Glutamatergic neuron (in vitro differentiated cells): Measurements from ENCODE around the gene PPP1R15B. TPM values are rescaled to one million over a fixed set of nuclear protein-coding genes. Genes with fewer than 3 reads are reported as not detected.
A peak's percentile ranks its signal among the peaks of the same experiment; 100 is the strongest.

ENCODE experiments used
- DNase-seq: peaks from one replicate; pipeline ENCODE4 v3.0.0; 2022
- H3K27ac Mint-ChIP-seq: one replicate; pipeline ENCODE4 v1.8.0; 2020; ENCODE audit warnings: mild to moderate bottlenecking, mixed read lengths, inconsistent platforms; ENCODE audit not compliant: unreplicated experiment
- H3K27me3 Mint-ChIP-seq: one replicate; pipeline ENCODE4 v1.8.0; 2020; ENCODE audit warnings: mild to moderate bottlenecking, moderate library complexity, mixed read lengths, inconsistent platforms; ENCODE audit not compliant: unreplicated experiment
- H3K36me3 Mint-ChIP-seq: one replicate; pipeline ENCODE4 v1.8.0; 2020; ENCODE audit warnings: mild to moderate bottlenecking, mixed read lengths, inconsistent platforms; ENCODE audit not compliant: unreplicated experiment
- H3K4me1 Mint-ChIP-seq: one replicate; pipeline ENCODE4 v1.8.0; 2020; ENCODE audit warnings: mild to moderate bottlenecking, low read depth, mixed read lengths, inconsistent platforms; ENCODE audit not compliant: unreplicated experiment
- H3K4me3 Mint-ChIP-seq: one replicate; pipeline ENCODE4 v1.8.0; 2020; ENCODE audit warnings: mild to moderate bottlenecking, mixed read lengths, inconsistent platforms; ENCODE audit not compliant: unreplicated experiment
- H3K9me3 Mint-ChIP-seq: one replicate; pipeline ENCODE4 v1.8.0; 2020; ENCODE audit warnings: mild to moderate bottlenecking, moderate library complexity, mixed read lengths, inconsistent platforms; ENCODE audit not compliant: unreplicated experiment
- CTCF ChIP-seq: fragments of 200-600 bp; sonication (generic); IDR thresholded peaks from one replicate; pipeline ENCODE4 v1.5.0; 2021; ENCODE audit not compliant: partially characterized antibody, unreplicated experiment
- total RNA-seq: library from RNA; stranded (reverse); fragmentation: NEBNext Ultra II Directional; extraction: Animal tissue kit (Norgen Biotek cat#: 25700); gene quantifications from one replicate; pipeline ENCODE4 v1.2.1, GENCODE V29; 2021; ENCODE audit not compliant: unreplicated experiment

PPP1R15B gene
- total RNA-seq, 1 donor from 2014 or later, result 45.3 TPM

GRCh38 chr1:204442376-204443259 lies 31.0 kb upstream of the PPP1R15B start:
- Mint-ChIP-seq H3K9me3 (peaks cover 33% of the 10 kb centered on the region), H3K4me3 (peak overlapping the region; percentile 36), H3K36me3 (peaks cover 13% of the 10 kb centered on the region), H3K4me1 (peaks cover 61% of the 10 kb centered on the region), H3K27ac (peak overlapping the region; percentile 91), H3K27me3 (peaks cover 32% of the 10 kb centered on the region)
- TF ChIP-seq CTCF, result no peak
- DNase-seq, result peak; percentile 49

GRCh38 chr1:204441558-204441957 lies 29.9 kb upstream of the PPP1R15B start:
- TF ChIP-seq CTCF, result no peak
- H3K27ac Mint-ChIP-seq, result no peak overlapping the region

GRCh38 chr1:204439621-204440375 lies 28.2 kb upstream of the PPP1R15B start:
- DNase-seq, result no peak
- no peak for TF ChIP-seq CTCF
- H3K27me3 Mint-ChIP-seq, result peaks cover 11% of the 10 kb centered on the region
- H3K9me3 Mint-ChIP-seq, result peaks cover 14% of the 10 kb centered on the region
- peak overlapping the region; percentile 6 for H3K27ac Mint-ChIP-seq
- H3K36me3 Mint-ChIP-seq, result peaks cover 16% of the 10 kb centered on the region
- peaks cover 42% of the 10 kb centered on the region for H3K4me1 Mint-ChIP-seq
- no peak overlapping the region for H3K4me3 Mint-ChIP-seq

More at GRCh38 chr1:204441558-204441957, 29.9 kb upstream of the PPP1R15B start:
- Mint-ChIP-seq H3K36me3 (peaks cover 13% of the 10 kb centered on the region), H3K27me3 (peaks cover 22% of the 10 kb centered on the region), H3K4me1 (peaks cover 52% of the 10 kb centered on the region), H3K4me3 (peak overlapping the region; percentile 36), H3K9me3 (peaks cover 23% of the 10 kb centered on the region)
- no peak for DNase-seq

- H3K4me3 Mint-ChIP-seq, result no peak overlapping the region
- H3K36me3 Mint-ChIP-seq, result peaks cover 25% of the 10 kb centered on the region
- TF ChIP-seq CTCF, result no peak
- H3K9me3 Mint-ChIP-seq, result peaks cover 16% of the 10 kb centered on the region
- no peak for DNase-seq
- H3K27ac Mint-ChIP-seq, result no peak overlapping the region
- H3K27me3 Mint-ChIP-seq, result peaks cover 11% of the 10 kb centered on the region
- peaks cover 30% of the 10 kb centered on the region for H3K4me1 Mint-ChIP-seq
These were observed 27.0 kb upstream of the PPP1R15B start for GRCh38 chr1:204438628-204439027.
